Renal pelvis (tissue), 12 donors: ENCODE data around the gene ARHGAP23. TPM values are rescaled to one million over a fixed set of nuclear protein-coding genes. Genes with fewer than 3 reads are reported as not detected.

Experiments
- DNase-seq: peaks from one replicate; pipeline ENCODE4 v3.0.0-alpha.2; 2013
- long read RNA-seq, 16 experiments: transcript quantifications; one replicate each; lab custom pipeline, GENCODE V29; 2026
- polyA plus RNA-seq, 3 donors: library from polyadenylated mRNA; unstranded; fragments of 120-200 nt; gene quantifications; one replicate each; pipeline ENCODE4 v1.2.1, GENCODE V29; 2013; ENCODE audit not compliant: insufficient read length in 3 of 3

The ARHGAP23 gene
- 10 to 100 TPM; 56.8 to 57.7 (median 57.6) TPM for polyA plus RNA-seq
- long read RNA-seq, donor 1, partial matches to known transcripts, result 27 of 28 reads
- long read RNA-seq, donor 1, other reads (novel, unspliced or antisense), result 0 of 28 reads
- long read RNA-seq, donor 2, partial matches to known transcripts, result 6 of 6 reads
- long read RNA-seq, donor 2, other reads (novel, unspliced or antisense), result 0 of 6 reads
- long read RNA-seq, donor 3, partial matches to known transcripts, result 0 of 9 reads
- long read RNA-seq, donor 3, other reads (novel, unspliced or antisense), result 9 of 9 reads
- long read RNA-seq, donor 4, partial matches to known transcripts, result 0 of 3 reads
- long read RNA-seq, donor 4, other reads (novel, unspliced or antisense), result 0 of 3 reads
- long read RNA-seq, donor 5, partial matches to known transcripts, result 0 of 9 reads
- long read RNA-seq, donor 5, other reads (novel, unspliced or antisense), result 9 of 9 reads
- long read RNA-seq, donor 6, partial matches to known transcripts, result 0 of 1 reads
- long read RNA-seq, donor 6, other reads (novel, unspliced or antisense), result 0 of 1 reads
- long read RNA-seq, donor 7, partial matches to known transcripts, result 33 of 50 reads
- long read RNA-seq, donor 7, other reads (novel, unspliced or antisense), result 16 of 50 reads
- long read RNA-seq, donor 8, partial matches to known transcripts, result 0 of 6 reads
- long read RNA-seq, donor 8, other reads (novel, unspliced or antisense), result 6 of 6 reads
- long read RNA-seq, donor 9, partial matches to known transcripts, result 18 of 24 reads
- long read RNA-seq, donor 9, other reads (novel, unspliced or antisense), result 6 of 24 reads
- long read RNA-seq, donor 10, partial matches to known transcripts, result 0 of 14 reads
- long read RNA-seq, donor 10, other reads (novel, unspliced or antisense), result 14 of 14 reads
- long read RNA-seq, donor 11, partial matches to known transcripts, result 16 of 18 reads
- long read RNA-seq, donor 11, other reads (novel, unspliced or antisense), result 0 of 18 reads
- long read RNA-seq, donor 12, partial matches to known transcripts, result 5 of 18 reads
- long read RNA-seq, donor 12, other reads (novel, unspliced or antisense), result 13 of 18 reads
- long read RNA-seq, donor 13, partial matches to known transcripts, result 0 of 9 reads
- long read RNA-seq, donor 13, other reads (novel, unspliced or antisense), result 8 of 9 reads
- long read RNA-seq, donor 14, result 0 reads
- long read RNA-seq, donor 15, result 0 reads
- long read RNA-seq, donor 16, result 0 reads

GRCh38 chr17:38428112-38428642 lies at the start of gene ARHGAP23:
Gene ARHGAP23 (plus strand): TSS chr17:38428464. CDS start chr17:38428486, 22 bp downstream.
- DNase-seq, result no peak

GRCh38 chr17:38379448-38379847 lies 48.8 kb upstream of the ARHGAP23 start:
- no peak for DNase-seq

GRCh38 chr17:38395090-38395489 lies 33.2 kb upstream of the ARHGAP23 start:
- no peak for DNase-seq

- DNase-seq, result no peak
Measured at GRCh38 chr17:38397227-38397626, 31.0 kb upstream of the ARHGAP23 start.

- no peak for DNase-seq
Measured at GRCh38 chr17:38400286-38400685, 28.0 kb upstream of the ARHGAP23 start.

GRCh38 chr17:38401459-38401858 lies 26.8 kb upstream of the ARHGAP23 start:
- DNase-seq, result no peak

- no peak for DNase-seq
Measured at GRCh38 chr17:38402897-38403296, 25.4 kb upstream of the ARHGAP23 start.

- DNase-seq, result no peak
Measured at GRCh38 chr17:38403491-38403890, 24.8 kb upstream of the ARHGAP23 start.

GRCh38 chr17:38404174-38404943 lies 23.9 kb upstream of the ARHGAP23 start:
- DNase-seq, result no peak

- no peak for DNase-seq
Measured at GRCh38 chr17:38405654-38406053, 22.6 kb upstream of the ARHGAP23 start.

- no peak for DNase-seq
Measured at GRCh38 chr17:38410201-38410600, 18.1 kb upstream of the ARHGAP23 start.

GRCh38 chr17:38415250-38416194 lies 12.7 kb upstream of the ARHGAP23 start:
- DNase-seq, result no peak

- no peak for DNase-seq
Measured at GRCh38 chr17:38416840-38417209, 11.4 kb upstream of the ARHGAP23 start.

- no peak for DNase-seq
Measured at GRCh38 chr17:38417210-38417951, 10.9 kb upstream of the ARHGAP23 start.

GRCh38 chr17:38418062-38418692 lies 10.1 kb upstream of the ARHGAP23 start:
- DNase-seq, result no peak

GRCh38 chr17:38418693-38419507 lies 9.4 kb upstream of the ARHGAP23 start:
- no peak for DNase-seq

- DNase-seq, result no peak
Measured at GRCh38 chr17:38419508-38419981, 8.7 kb upstream of the ARHGAP23 start.

- DNase-seq, result no peak
Measured at GRCh38 chr17:38420518-38420917, 7.7 kb upstream of the ARHGAP23 start.
